SK-N-SH treated with all-trans-retinoic acid at 6 μM for 48 hours (cell line): ENCODE results near the gene INTS1.

Experiments used
- ATAC-seq: fragments of 200-7000 bp; cut with Tn5 transposase; 3 replicates; pipeline ENCODE4 v1.9.1; 2020; ENCODE audit warnings: mild to moderate bottlenecking, moderate library complexity
- ARNTL ChIP-seq: fragments of 450-650 bp; formaldehyde crosslinking; IDR thresholded peaks from 2 replicates; pipeline ENCODE4 v1.5.0; 2020; ENCODE audit warnings: low read depth, mild to moderate bottlenecking, moderate library complexity, borderline replicate concordance
- BACH2 ChIP-seq: fragments of 250-450 bp; sonication (Bioruptor Pico); IDR thresholded peaks from 2 replicates; pipeline ENCODE4 v1.9.0; 2021; ENCODE audit warnings: mild to moderate bottlenecking, borderline replicate concordance
- CREB5 ChIP-seq: fragments of 250-450 bp; sonication (Bioruptor Pico); IDR thresholded peaks from 2 replicates; pipeline ENCODE4 v1.5.1; 2020; ENCODE audit warnings: low read depth, mild to moderate bottlenecking, moderate library complexity
- ESRRG ChIP-seq: fragments of 250-450 bp; sonication (Bioruptor Pico); IDR thresholded peaks from 2 replicates; pipeline ENCODE4 v1.6.1; 2021; ENCODE audit warnings: mild to moderate bottlenecking
- ISL1 ChIP-seq: fragments of 250-450 bp; sonication (Bioruptor Pico); IDR thresholded peaks from 2 replicates; pipeline ENCODE4 v2.1.2; 2022; ENCODE audit warnings: mild to moderate bottlenecking, moderate library complexity
- OSR1 ChIP-seq: fragments of 250-450 bp; sonication (Bioruptor Pico); IDR thresholded peaks from 2 replicates; pipeline ENCODE4 v1.8.0; 2022; ENCODE audit warnings: moderate library complexity, mild to moderate bottlenecking, inconsistent platforms
- PATZ1 ChIP-seq: fragments of 250-450 bp; sonication (Bioruptor Pico); IDR thresholded peaks from 2 replicates; pipeline ENCODE4 v1.8.0; 2020; ENCODE audit warnings: mild to moderate bottlenecking, moderate library complexity, borderline replicate concordance
- POU6F1 ChIP-seq: fragments of 250-450 bp; sonication (Bioruptor Pico); IDR thresholded peaks from 2 replicates; pipeline ENCODE4 v1.8.0; 2021; ENCODE audit warnings: low read depth, mild to moderate bottlenecking, moderate library complexity, borderline replicate concordance
- PPARA ChIP-seq: fragments of 250-450 bp; sonication (Bioruptor Pico); IDR thresholded peaks from 2 replicates; pipeline ENCODE4 v1.5.0; 2020; ENCODE audit warnings: mild to moderate bottlenecking, borderline replicate concordance
- SNAI2 ChIP-seq: fragments of 250-450 bp; sonication (Bioruptor Pico); IDR thresholded peaks from 2 replicates; pipeline ENCODE4 v1.5.0; 2020; ENCODE audit warnings: mild to moderate bottlenecking, moderate library complexity
- TCF4 ChIP-seq: fragments of 250-450 bp; sonication (Bioruptor Pico); IDR thresholded peaks from 2 replicates; pipeline ENCODE4 v1.8.0; 2021; ENCODE audit warnings: mild to moderate bottlenecking, moderate library complexity, borderline replicate concordance
- TOX ChIP-seq: fragments of 250-450 bp; sonication (Bioruptor Pico); IDR thresholded peaks from 2 replicates; pipeline ENCODE4 v1.8.0; 2021; ENCODE audit warnings: mild to moderate bottlenecking, moderate library complexity, borderline replicate concordance
- ZC3H10 ChIP-seq: fragments of 250-450 bp; sonication (Bioruptor Pico); IDR thresholded peaks from 2 replicates; pipeline ENCODE4 v1.5.1; 2021; ENCODE audit warnings: mild to moderate bottlenecking, moderate library complexity
- ZFP3 ChIP-seq: fragments of 250-450 bp; sonication (Bioruptor Pico); IDR thresholded peaks from 2 replicates; pipeline ENCODE4 v1.5.0; 2020; ENCODE audit warnings: mild to moderate bottlenecking, moderate library complexity
- ZFP30 ChIP-seq: fragments of 450-650 bp; formaldehyde crosslinking; IDR thresholded peaks from 2 replicates; pipeline ENCODE4 v1.5.0; 2022; ENCODE audit warnings: mild to moderate bottlenecking, moderate library complexity
- ZNF565 ChIP-seq: fragments of 450-650 bp; formaldehyde crosslinking; conservative IDR thresholded peaks from 2 replicates; pipeline ENCODE4 v1.5.0; 2020; ENCODE audit warnings: low read depth, mild to moderate bottlenecking, moderate library complexity
- ZNF70 ChIP-seq: fragments of 450-650 bp; formaldehyde crosslinking; IDR thresholded peaks from 2 replicates; pipeline ENCODE4 v1.5.0; 2020; ENCODE audit warnings: mild to moderate bottlenecking, moderate library complexity
- ZNF8 ChIP-seq: fragments of 450-650 bp; formaldehyde crosslinking; IDR thresholded peaks from 2 replicates; pipeline ENCODE4 v1.5.0; 2020; ENCODE audit warnings: mild to moderate bottlenecking, moderate library complexity
- TF ChIP-seq, protein P1 (sequence below): fragments of 250-450 bp; sonication (Bioruptor Pico); IDR thresholded peaks from 2 replicates; pipeline ENCODE4 v1.5.0; 2020; ENCODE audit warnings: mild to moderate bottlenecking, moderate library complexity

The INTS1 gene

DNA sequence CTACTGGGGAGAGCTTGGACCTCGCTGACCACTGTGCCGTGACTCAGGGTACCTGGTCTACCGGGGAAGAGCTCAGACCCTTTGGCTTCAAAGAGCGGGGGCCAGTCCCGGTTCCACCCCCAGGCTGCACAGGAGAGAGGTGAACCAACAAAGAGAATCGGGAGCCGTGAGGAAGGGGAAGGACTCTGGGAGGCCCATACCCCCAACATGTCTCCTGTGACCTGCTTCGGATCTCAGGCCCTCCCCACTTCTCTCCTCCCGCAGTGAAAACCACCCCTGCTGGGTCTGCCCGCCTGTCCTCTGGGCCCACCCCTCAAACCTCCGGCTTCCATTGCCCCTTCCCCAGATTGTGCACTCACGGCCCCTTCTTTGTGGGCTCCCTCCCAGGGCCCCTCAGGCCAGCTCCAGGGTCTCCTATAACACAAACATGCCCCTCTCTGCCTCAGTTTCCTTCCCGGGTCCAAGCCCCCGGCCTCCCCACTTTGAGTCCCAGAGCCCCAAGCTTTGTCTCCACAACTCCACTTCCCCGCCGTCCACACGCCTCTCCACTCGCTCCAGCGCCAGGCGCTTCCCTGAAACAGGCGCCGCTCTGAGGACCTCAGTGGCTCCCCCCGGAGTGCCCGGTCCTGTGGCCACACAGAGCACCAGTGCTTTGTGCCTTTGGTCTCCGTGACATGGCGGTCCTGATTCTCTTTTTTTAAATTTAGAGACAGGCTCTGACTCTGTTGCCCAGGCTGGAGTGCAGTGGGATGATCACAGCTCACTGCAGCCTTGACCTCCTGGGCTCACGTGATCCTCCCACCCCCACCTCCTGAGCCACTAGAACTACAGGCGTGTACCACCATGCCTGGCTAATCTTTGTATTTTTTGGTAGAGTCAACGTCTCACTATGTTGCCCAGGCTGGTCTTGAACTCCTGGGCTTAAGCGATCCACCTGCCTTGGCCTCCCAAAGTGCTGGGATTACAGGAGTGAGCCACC lies 7.5 kb upstream of the INTS1 start:
- TF ChIP-seq CREB5 (CRISPR knock-in tag) = no peak
- TF ChIP-seq ZFP3 (CRISPR knock-in tag) = no peak
- TF ChIP-seq SNAI2 (CRISPR knock-in tag) = no peak
- no peak for TF ChIP-seq PATZ1
- TF ChIP-seq, protein P1, sequence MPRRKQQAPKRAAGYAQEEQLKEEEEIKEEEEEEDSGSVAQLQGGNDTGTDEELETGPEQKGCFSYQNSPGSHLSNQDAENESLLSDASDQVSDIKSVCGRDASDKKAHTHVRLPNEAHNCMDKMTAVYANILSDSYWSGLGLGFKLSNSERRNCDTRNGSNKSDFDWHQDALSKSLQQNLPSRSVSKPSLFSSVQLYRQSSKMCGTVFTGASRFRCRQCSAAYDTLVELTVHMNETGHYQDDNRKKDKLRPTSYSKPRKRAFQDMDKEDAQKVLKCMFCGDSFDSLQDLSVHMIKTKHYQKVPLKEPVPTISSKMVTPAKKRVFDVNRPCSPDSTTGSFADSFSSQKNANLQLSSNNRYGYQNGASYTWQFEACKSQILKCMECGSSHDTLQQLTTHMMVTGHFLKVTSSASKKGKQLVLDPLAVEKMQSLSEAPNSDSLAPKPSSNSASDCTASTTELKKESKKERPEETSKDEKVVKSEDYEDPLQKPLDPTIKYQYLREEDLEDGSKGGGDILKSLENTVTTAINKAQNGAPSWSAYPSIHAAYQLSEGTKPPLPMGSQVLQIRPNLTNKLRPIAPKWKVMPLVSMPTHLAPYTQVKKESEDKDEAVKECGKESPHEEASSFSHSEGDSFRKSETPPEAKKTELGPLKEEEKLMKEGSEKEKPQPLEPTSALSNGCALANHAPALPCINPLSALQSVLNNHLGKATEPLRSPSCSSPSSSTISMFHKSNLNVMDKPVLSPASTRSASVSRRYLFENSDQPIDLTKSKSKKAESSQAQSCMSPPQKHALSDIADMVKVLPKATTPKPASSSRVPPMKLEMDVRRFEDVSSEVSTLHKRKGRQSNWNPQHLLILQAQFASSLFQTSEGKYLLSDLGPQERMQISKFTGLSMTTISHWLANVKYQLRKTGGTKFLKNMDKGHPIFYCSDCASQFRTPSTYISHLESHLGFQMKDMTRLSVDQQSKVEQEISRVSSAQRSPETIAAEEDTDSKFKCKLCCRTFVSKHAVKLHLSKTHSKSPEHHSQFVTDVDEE = no peak
- TF ChIP-seq ZNF8 (CRISPR knock-in tag) = no peak
- no peak for TF ChIP-seq TOX (CRISPR knock-in tag)
- no peak for TF ChIP-seq PPARA (CRISPR knock-in tag)
- no peak for ATAC-seq

GRCh38 chr7:1510780-1511154 lies 6.6 kb upstream of the INTS1 start:
- ATAC-seq = no peak
- TF ChIP-seq ZNF8 (CRISPR knock-in tag) (no peak), SNAI2 (CRISPR knock-in tag) (no peak), ZNF70 (CRISPR knock-in tag) (no peak), ARNTL (CRISPR knock-in tag) (no peak), ISL1 (CRISPR knock-in tag) (no peak), ZFP3 (CRISPR knock-in tag) (no peak), TCF4 (CRISPR knock-in tag) (no peak), ESRRG (CRISPR knock-in tag) (no peak)

- TF ChIP-seq ESRRG (CRISPR knock-in tag) (no peak), ZFP30 (no peak), BACH2 (CRISPR knock-in tag) (no peak), TCF4 (CRISPR knock-in tag) (no peak), CREB5 (CRISPR knock-in tag) (no peak), ZNF70 (CRISPR knock-in tag) (no peak)
- ATAC-seq = no peak
Observed at GRCh38 chr7:1509226-1509625, 5.0 kb upstream of the INTS1 start.

DNA sequence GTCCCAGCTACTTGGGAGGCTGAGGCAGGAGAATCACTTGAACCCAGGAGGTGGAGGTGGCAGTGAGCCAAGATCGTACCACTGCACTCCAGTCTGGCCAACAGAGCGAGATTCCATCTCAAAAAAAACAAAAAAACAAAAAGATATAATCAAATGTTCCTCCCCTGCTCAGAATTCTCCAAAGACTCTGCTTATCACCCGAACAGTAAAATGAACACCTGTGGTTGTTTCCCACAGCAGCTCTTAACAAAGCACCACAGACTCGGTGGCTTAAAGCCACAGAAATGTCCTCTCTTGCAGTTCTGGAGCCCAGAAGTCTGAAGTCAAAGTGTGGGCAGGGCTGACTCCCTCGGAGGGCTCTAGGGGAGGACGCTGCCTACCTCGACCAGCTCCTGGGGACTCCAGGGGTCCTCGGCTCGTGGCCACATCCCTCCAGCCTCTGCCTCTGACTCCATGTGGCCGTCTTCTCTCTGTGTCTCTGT lies 4.1 kb upstream of the INTS1 start:
- ATAC-seq = no peak

More for the DNA sequence above, 4.1 kb upstream of the INTS1 start:
- TF ChIP-seq POU6F1 (CRISPR knock-in tag) (no peak), ESRRG (CRISPR knock-in tag) (no peak), CREB5 (CRISPR knock-in tag) (no peak), PATZ1 (no peak), ZNF70 (CRISPR knock-in tag) (no peak), OSR1 (no peak), ZNF565 (CRISPR knock-in tag) (no peak), SNAI2 (CRISPR knock-in tag) (no peak), ZC3H10 (CRISPR knock-in tag) (no peak)
